MM.1S (cell line): Measurements from ENCODE around the gene BEND7.

ENCODE experiments used
- CTCF ChIP-seq: fragments of 300-600 bp; sonication (generic); IDR thresholded peaks from 2 replicates; pipeline ENCODE4 v1.5.1; 2016; ENCODE audit warnings: antibody characterized with exemption, low read length, mixed read lengths
- EZH2 ChIP-seq: fragments of 300-600 bp; sonication (generic); optimal IDR thresholded peaks from 2 replicates; pipeline ENCODE3; 2017; ENCODE audit warnings: low read depth, mild to moderate bottlenecking, antibody characterized with exemption, low read length, mixed read lengths

- no peak for TF ChIP-seq EZH2
- no peak for TF ChIP-seq CTCF
These were observed 30.4 kb upstream of the BEND7 start for GRCh38 chr10:13559124-13559700.
